Measurements from ENCODE around the gene EXOC3L2.

DNA sequence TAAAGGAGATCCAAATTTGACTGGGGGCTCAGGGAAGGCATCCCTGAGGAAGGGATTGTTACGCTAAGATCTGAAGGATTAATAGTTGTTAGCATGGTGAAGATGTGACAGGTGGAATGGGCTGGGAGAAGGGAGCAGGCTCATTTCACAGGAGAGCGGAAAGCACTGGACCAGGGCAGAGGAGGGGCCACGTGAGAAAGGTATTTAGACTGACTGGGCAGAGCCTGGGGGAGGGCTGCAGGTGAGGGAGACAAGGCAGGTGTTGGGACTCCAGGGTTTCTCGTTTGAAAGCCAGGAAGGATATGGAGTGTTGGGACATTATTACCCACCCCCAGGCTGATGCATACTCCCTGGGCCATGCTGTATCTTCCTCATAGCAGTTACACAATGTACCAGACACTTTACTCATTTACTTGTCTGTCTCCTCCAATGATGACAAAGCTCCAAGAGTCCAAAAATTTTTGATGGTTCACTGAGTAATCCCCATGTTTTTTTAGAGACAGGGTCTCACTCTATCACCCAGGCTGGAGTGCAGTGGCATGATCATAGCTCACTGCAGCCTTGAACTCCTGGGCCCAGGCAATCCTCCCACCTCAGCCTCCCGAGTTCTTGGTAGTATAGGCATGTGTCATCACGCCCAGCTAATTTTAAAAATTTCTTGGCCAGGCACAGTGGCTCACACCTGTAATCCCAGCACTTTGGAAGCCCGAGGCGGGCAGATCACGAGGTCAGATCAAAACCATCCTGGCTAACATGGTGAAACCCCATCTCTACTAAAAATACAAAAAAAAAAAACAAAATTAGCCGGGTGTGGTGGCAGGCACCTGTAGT, 69.5 kb downstream of the EXOC3L2 start:
- TF ChIP-seq POLR2A (IDR thresholded peaks at IDR 0.05): no peak
- TF ChIP-seq, protein P1, sequence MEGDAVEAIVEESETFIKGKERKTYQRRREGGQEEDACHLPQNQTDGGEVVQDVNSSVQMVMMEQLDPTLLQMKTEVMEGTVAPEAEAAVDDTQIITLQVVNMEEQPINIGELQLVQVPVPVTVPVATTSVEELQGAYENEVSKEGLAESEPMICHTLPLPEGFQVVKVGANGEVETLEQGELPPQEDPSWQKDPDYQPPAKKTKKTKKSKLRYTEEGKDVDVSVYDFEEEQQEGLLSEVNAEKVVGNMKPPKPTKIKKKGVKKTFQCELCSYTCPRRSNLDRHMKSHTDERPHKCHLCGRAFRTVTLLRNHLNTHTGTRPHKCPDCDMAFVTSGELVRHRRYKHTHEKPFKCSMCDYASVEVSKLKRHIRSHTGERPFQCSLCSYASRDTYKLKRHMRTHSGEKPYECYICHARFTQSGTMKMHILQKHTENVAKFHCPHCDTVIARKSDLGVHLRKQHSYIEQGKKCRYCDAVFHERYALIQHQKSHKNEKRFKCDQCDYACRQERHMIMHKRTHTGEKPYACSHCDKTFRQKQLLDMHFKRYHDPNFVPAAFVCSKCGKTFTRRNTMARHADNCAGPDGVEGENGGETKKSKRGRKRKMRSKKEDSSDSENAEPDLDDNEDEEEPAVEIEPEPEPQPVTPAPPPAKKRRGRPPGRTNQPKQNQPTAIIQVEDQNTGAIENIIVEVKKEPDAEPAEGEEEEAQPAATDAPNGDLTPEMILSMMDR (IDR thresholded peaks at IDR 0.05): no peak
